Liver (tissue), 3 donors: Measurements from ENCODE around the gene RETN.

Experiments used
- EGR1 ChIP-seq, 2 donors: IDR thresholded peaks; 2 replicates each; pipeline ENCODE4 v1.6.1; 2016 to 2018; ENCODE audit warnings: antibody characterized with exemption in 2 of 2, low read depth in 2 of 2
- FOXA1 ChIP-seq: IDR thresholded peaks from 2 replicates; pipeline ENCODE4 v1.6.1; 2016; ENCODE audit warnings: antibody characterized with exemption
- FOXA2 ChIP-seq: IDR thresholded peaks from 2 replicates; pipeline ENCODE4 v1.6.1; 2016; ENCODE audit warnings: antibody characterized with exemption
- GABPA ChIP-seq, 2 donors: IDR thresholded peaks in 1 of 2; conservative IDR thresholded peaks in 1 of 2; 2 replicates each; pipeline ENCODE4 v1.6.1; 2016; ENCODE audit warnings: antibody characterized with exemption in 2 of 2, mild to moderate bottlenecking in 1 of 2, moderate library complexity in 1 of 2
- JUND ChIP-seq, 2 donors: IDR thresholded peaks; 2 replicates each; pipeline ENCODE4 v1.6.1; 2016; ENCODE audit warnings: antibody characterized with exemption in 2 of 2
- RAD21 ChIP-seq, 2 donors: IDR thresholded peaks; 2 replicates each; pipeline ENCODE4 v1.6.1; 2016; ENCODE audit warnings: antibody characterized with exemption in 2 of 2, mild to moderate bottlenecking in 2 of 2
- RXRA ChIP-seq, 2 donors: IDR thresholded peaks; 2 replicates each; pipeline ENCODE4 v1.6.1; 2017 to 2018; ENCODE audit warnings: antibody characterized with exemption in 2 of 2, mild to moderate bottlenecking in 1 of 2
- TAF1 ChIP-seq: conservative IDR thresholded peaks from 2 replicates; pipeline ENCODE4 v1.6.1; 2016; ENCODE audit warnings: antibody characterized with exemption, mild to moderate bottlenecking
- YY1 ChIP-seq: IDR thresholded peaks from 2 replicates; pipeline ENCODE4 v1.6.1; 2016; ENCODE audit warnings: antibody characterized with exemption, mild to moderate bottlenecking
- TF ChIP-seq, protein P1 (sequence below): fragments of 150-350 bp; IDR thresholded peaks from 2 replicates; pipeline ENCODE4 v1.5.1; 2017; ENCODE audit warnings: improper control_type of control experiment, low read depth, low read length; ENCODE audit not compliant: missing input control
- TF ChIP-seq, protein P2 (sequence below): IDR thresholded peaks from 2 replicates; pipeline ENCODE4 v1.6.1; 2016; ENCODE audit warnings: antibody characterized with exemption
- TF ChIP-seq, protein P3 (sequence below): IDR thresholded peaks from 2 replicates; pipeline ENCODE4 v1.6.1; 2016; ENCODE audit warnings: antibody characterized with exemption
- TF ChIP-seq, protein P4 (sequence below): IDR thresholded peaks from 2 replicates; pipeline ENCODE4 v1.6.1; 2016; ENCODE audit warnings: antibody characterized with exemption, mild to moderate bottlenecking
- donor health status: healthy.
- donor health status: healthy.

DNA sequence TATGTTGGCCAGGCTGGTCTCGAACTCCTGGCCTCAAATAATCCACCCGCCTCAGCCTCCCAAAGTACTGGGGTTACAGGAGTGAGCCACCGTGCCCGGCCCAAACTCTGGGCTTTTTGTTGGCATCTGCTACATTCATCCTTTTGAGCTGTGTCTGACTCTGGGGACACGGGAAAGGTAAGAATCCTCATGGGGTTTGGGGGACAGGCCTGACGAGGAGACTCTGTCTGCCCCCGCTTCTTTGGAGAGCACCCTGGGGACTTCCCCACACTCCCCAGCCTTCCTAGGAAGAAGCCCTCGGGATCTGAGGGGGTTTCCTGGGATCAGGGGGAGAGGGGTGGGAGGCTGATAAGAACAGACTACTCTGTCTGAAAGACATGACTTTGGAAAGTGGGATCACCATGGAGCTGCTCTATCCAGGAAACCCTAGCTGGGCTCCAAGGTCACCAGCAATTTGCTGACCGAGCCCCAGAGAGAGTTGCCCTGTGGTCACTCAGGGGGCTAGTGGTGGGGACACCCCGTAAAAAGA, 41.1 kb downstream of the RETN start:
- TF ChIP-seq, protein P1, sequence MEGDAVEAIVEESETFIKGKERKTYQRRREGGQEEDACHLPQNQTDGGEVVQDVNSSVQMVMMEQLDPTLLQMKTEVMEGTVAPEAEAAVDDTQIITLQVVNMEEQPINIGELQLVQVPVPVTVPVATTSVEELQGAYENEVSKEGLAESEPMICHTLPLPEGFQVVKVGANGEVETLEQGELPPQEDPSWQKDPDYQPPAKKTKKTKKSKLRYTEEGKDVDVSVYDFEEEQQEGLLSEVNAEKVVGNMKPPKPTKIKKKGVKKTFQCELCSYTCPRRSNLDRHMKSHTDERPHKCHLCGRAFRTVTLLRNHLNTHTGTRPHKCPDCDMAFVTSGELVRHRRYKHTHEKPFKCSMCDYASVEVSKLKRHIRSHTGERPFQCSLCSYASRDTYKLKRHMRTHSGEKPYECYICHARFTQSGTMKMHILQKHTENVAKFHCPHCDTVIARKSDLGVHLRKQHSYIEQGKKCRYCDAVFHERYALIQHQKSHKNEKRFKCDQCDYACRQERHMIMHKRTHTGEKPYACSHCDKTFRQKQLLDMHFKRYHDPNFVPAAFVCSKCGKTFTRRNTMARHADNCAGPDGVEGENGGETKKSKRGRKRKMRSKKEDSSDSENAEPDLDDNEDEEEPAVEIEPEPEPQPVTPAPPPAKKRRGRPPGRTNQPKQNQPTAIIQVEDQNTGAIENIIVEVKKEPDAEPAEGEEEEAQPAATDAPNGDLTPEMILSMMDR: no peak
- TF ChIP-seq GABPA (IDR thresholded peaks at IDR 0.05 in 1 of 2, conservative IDR thresholded peaks at IDR 0.05 in 1 of 2): no peak
- TF ChIP-seq RAD21 (IDR thresholded peaks at IDR 0.05): no peak
- TF ChIP-seq, protein P2, sequence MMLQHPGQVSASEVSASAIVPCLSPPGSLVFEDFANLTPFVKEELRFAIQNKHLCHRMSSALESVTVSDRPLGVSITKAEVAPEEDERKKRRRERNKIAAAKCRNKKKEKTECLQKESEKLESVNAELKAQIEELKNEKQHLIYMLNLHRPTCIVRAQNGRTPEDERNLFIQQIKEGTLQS: no peak
- TF ChIP-seq FOXA1: no peak
- no peak for TF ChIP-seq TAF1
- no peak for TF ChIP-seq EGR1 (IDR thresholded peaks at IDR 0.05; ENCODE audit: low read depth in 2 of 2)
- TF ChIP-seq YY1: no peak
- TF ChIP-seq, protein P3, sequence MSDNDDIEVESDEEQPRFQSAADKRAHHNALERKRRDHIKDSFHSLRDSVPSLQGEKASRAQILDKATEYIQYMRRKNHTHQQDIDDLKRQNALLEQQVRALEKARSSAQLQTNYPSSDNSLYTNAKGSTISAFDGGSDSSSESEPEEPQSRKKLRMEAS: no peak
- no peak for TF ChIP-seq RXRA (IDR thresholded peaks at IDR 0.05)
- no peak for TF ChIP-seq JUND (IDR thresholded peaks at IDR 0.05)
- TF ChIP-seq, protein P4, sequence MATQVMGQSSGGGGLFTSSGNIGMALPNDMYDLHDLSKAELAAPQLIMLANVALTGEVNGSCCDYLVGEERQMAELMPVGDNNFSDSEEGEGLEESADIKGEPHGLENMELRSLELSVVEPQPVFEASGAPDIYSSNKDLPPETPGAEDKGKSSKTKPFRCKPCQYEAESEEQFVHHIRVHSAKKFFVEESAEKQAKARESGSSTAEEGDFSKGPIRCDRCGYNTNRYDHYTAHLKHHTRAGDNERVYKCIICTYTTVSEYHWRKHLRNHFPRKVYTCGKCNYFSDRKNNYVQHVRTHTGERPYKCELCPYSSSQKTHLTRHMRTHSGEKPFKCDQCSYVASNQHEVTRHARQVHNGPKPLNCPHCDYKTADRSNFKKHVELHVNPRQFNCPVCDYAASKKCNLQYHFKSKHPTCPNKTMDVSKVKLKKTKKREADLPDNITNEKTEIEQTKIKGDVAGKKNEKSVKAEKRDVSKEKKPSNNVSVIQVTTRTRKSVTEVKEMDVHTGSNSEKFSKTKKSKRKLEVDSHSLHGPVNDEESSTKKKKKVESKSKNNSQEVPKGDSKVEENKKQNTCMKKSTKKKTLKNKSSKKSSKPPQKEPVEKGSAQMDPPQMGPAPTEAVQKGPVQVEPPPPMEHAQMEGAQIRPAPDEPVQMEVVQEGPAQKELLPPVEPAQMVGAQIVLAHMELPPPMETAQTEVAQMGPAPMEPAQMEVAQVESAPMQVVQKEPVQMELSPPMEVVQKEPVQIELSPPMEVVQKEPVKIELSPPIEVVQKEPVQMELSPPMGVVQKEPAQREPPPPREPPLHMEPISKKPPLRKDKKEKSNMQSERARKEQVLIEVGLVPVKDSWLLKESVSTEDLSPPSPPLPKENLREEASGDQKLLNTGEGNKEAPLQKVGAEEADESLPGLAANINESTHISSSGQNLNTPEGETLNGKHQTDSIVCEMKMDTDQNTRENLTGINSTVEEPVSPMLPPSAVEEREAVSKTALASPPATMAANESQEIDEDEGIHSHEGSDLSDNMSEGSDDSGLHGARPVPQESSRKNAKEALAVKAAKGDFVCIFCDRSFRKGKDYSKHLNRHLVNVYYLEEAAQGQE: no peak
- no peak for TF ChIP-seq FOXA2
